Upper lobe of left lung (tissue), 6 donors: ENCODE data around the gene MSMB. TPM values are rescaled to one million over a fixed set of nuclear protein-coding genes. Genes with fewer than 3 reads are reported as not detected.
"Not testable (repeated sequence)": the region's sequence is repeated elsewhere in the genome, so short reads cannot be mapped to it uniquely, and the experiment has no call there.

Source experiments
- ATAC-seq, 2 donors: fragments of 200-7000 bp; cut with Tn5 transposase; one replicate each; pipeline ENCODE4 v1.9.1; 2022; ENCODE audit warnings: mild to moderate bottlenecking in 2 of 2, moderate library complexity in 2 of 2; ENCODE audit not compliant: low FRiP score in 2 of 2
- DNase-seq, 2 donors: peaks; one replicate each; pipeline ENCODE4 v3.0.0-alpha.2; 2019 to 2020
- H3K27ac ChIP-seq, 4 donors: fragments of 200-600 bp; sonication (generic); one replicate each; pipeline ENCODE4 v1.5.1; 2016 to 2019
- H3K27me3 ChIP-seq, 4 donors: fragments of 200-600 bp; sonication (generic); one replicate each; pipeline ENCODE4 v1.5.1; 2017 to 2019
- H3K36me3 ChIP-seq, 4 donors: fragments of 200-600 bp; sonication (generic); one replicate each; pipeline ENCODE4 v1.5.1; 2016 to 2019
- H3K4me1 ChIP-seq, 4 donors: fragments of 200-600 bp; sonication (generic); one replicate each; pipeline ENCODE4 v1.5.1; 2018 to 2019
- H3K4me3 ChIP-seq, 4 donors: fragments of 200-600 bp; sonication (generic); one replicate each; pipeline ENCODE4 v1.5.1; 2017 to 2019; ENCODE audit warnings: mild to moderate bottlenecking in 2 of 4, moderate library complexity in 1 of 4
- H3K9me3 ChIP-seq, 4 donors: fragments of 200-600 bp; sonication (generic); one replicate each; pipeline ENCODE4 v1.5.1; 2018 to 2019
- CTCF ChIP-seq, 6 experiments: fragments of 450-650 bp in 4 of 6; fragments of 200-600 bp in 2 of 6; sonication (generic) in 2 of 6; IDR thresholded peaks; one replicate each; pipeline ENCODE4 v1.5.1; 2016 to 2019; ENCODE audit warnings: antibody characterized with exemption in 6 of 6
- EP300 ChIP-seq, 4 donors: sonication (generic); formaldehyde crosslinking; IDR thresholded peaks; one replicate each; pipeline ENCODE4 v1.5.1; 2017; ENCODE audit warnings: antibody characterized with exemption in 4 of 4, control low read depth in 2 of 4
- POLR2A ChIP-seq, 4 donors: fragments of 450-650 bp; IDR thresholded peaks; one replicate each; pipeline ENCODE4 v1.5.1; 2016 to 2017; ENCODE audit warnings: antibody characterized with exemption in 4 of 4, mild to moderate bottlenecking in 2 of 4
- POLR2AphosphoS5 ChIP-seq, 2 donors: sonication (generic); formaldehyde crosslinking; IDR thresholded peaks; one replicate each; pipeline ENCODE4 v1.5.1; 2017; ENCODE audit warnings: antibody characterized with exemption in 2 of 2
- WGBS, 2 donors: methylation state at CpG; one replicate each; pipeline ENCODE4 v1.1.5; 2017 to 2018; 5-methylcytosine and 5-hydroxymethylcytosine counted together
- total RNA-seq, 6 donors: library from RNA; depleted of rRNA in 4 of 6; stranded (reverse); fragments of >200 nt in 4 of 6; gene quantifications; one replicate each; pipeline versions ENCODE4 v1.1.0 to v1.2.1, GENCODE V29; 2016 to 2021
- donor health status: DM: no; HTN: no; CAD: no; lungs with moderate emphysema.
- donor health status: DM: no; HTN: yes; CAD: no; lungs with severe emphysema.

Gene MSMB
- total RNA-seq, 6 donors from 2014 or later: 7.8 TPM; not detected in 5

- Histone ChIP-seq H3K9me3 (no peaks in the 10 kb centered on the region), H3K4me1 (no peaks in the 10 kb centered on the region), H3K27ac (no peak overlapping the region), H3K4me3 (no peak overlapping the region), H3K36me3 (no peaks in the 10 kb centered on the region), H3K27me3 (no peaks in the 10 kb centered on the region)
- ATAC-seq (no peak), DNase-seq (no peak)
- WGBS, 2 donors: 76 to 83% methylated on average over 14 of the region's 14 CpGs
- TF ChIP-seq CTCF (IDR thresholded peaks at IDR 0.05) (no peak), POLR2A (IDR thresholded peaks at IDR 0.05) (no peak), EP300 (IDR thresholded peaks at IDR 0.05) (no peak), POLR2AphosphoS5 (IDR thresholded peaks at IDR 0.05) (no peak)
These were observed 16.8 kb upstream of the MSMB start for GRCh38 chr10:46062723-46063428.

GRCh38 chr10:46060706-46061105, 14.6 kb upstream of the MSMB start:
- 73 to 79% methylated on average over 3 of the region's 3 CpGs for WGBS, 2 donors
- no peak for TF ChIP-seq POLR2AphosphoS5 (IDR thresholded peaks at IDR 0.05)
- TF ChIP-seq CTCF (IDR thresholded peaks at IDR 0.05): no peak
- no peak for TF ChIP-seq EP300 (IDR thresholded peaks at IDR 0.05)
- TF ChIP-seq POLR2A (IDR thresholded peaks at IDR 0.05): no peak
- ATAC-seq: no peak

DNA sequence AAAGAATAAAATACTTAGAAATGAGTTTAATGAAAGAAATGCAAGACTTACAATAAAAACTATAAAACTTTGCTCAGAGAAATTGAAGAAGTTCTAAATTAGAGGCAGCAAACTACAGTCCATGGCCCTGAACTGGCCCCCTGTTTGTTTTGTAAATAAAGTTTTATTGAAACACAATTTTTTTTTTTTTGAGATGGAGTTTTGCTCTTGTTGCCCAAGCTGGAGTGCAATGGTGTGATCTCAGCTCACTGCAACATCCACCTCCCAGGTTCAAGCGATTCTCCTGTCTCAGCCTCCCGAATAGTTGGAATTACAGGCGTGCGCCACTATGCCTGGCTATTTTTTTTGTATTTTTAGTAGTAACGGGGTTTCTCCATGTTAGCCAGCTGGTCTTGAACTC, 11.9 kb upstream of the MSMB start:
- not testable (repeated sequence) for H3K27ac ChIP-seq, H3K4me3 ChIP-seq, DNase-seq, ATAC-seq, H3K9me3 ChIP-seq, H3K27me3 ChIP-seq, H3K36me3 ChIP-seq, H3K4me1 ChIP-seq
- 97 to 98% methylated on average over 5 of the region's 5 CpGs for WGBS, 2 donors

More at GRCh38 chr10:46060706-46061105, 14.6 kb upstream of the MSMB start:
- H3K27ac ChIP-seq: no peak overlapping the region
- no peaks in the 10 kb centered on the region for H3K27me3 ChIP-seq
- H3K4me3 ChIP-seq: no peak overlapping the region
- H3K9me3 ChIP-seq: no peaks in the 10 kb centered on the region
- no peaks in the 10 kb centered on the region for H3K4me1 ChIP-seq
- no peaks in the 10 kb centered on the region for H3K36me3 ChIP-seq
- DNase-seq: no peak

- no peak for DNase-seq
- Histone ChIP-seq H3K36me3 (no peaks in the 10 kb centered on the region), H3K4me1 (no peaks in the 10 kb centered on the region), H3K27me3 (no peaks in the 10 kb centered on the region), H3K9me3 (no peaks in the 10 kb centered on the region), H3K27ac (no peak overlapping the region), H3K4me3 (no peak overlapping the region)
- no peak for ATAC-seq
- no peak for TF ChIP-seq POLR2A (IDR thresholded peaks at IDR 0.05)
- TF ChIP-seq EP300 (IDR thresholded peaks at IDR 0.05): no peak
- TF ChIP-seq POLR2AphosphoS5 (IDR thresholded peaks at IDR 0.05): no peak
- TF ChIP-seq CTCF (IDR thresholded peaks at IDR 0.05): no peak
These were observed 11.0 kb upstream of the MSMB start for GRCh38 chr10:46057038-46057437.

DNA sequence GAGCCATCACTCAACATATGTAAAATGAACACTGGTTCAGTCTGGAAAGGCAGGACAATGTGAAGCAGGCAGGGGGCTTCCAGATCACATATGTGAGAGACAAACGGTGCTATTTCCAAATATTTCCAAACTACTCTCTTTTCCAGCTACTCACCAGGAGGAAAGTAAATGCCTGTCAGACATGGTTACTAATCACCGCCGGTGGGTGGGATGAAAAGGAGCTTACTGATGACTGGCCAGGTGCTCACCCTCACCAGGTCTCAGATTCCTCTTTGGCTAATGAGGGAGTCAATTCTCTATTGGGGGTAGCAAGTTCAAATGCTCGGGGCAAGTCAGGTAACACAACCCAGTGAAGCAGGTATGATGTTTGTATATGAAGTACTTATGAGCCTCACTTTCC, 9.7 kb upstream of the MSMB start:
- Histone ChIP-seq H3K27me3 (no peaks in the 10 kb centered on the region), H3K27ac (no peak overlapping the region), H3K4me3 (no peak overlapping the region), H3K4me1 (no peaks in the 10 kb centered on the region), H3K36me3 (no peaks in the 10 kb centered on the region), H3K9me3 (no peaks in the 10 kb centered on the region)
- no peak for ATAC-seq
- DNase-seq: no peak
- TF ChIP-seq POLR2A (IDR thresholded peaks at IDR 0.05) (no peak), POLR2AphosphoS5 (IDR thresholded peaks at IDR 0.05) (no peak), EP300 (IDR thresholded peaks at IDR 0.05) (no peak), CTCF (IDR thresholded peaks at IDR 0.05) (no peak)
- 76 to 80% methylated on average over 4 of the region's 4 CpGs for WGBS, 2 donors
